Measurements from ENCODE around the gene PRKD2. TPM values are rescaled to one million over a fixed set of nuclear protein-coding genes. Genes with fewer than 3 reads are reported as not detected.
A peak's percentile ranks its signal among the peaks of the same experiment; 100 is the strongest.

PRKD2 gene
- total RNA-seq, 2 donors from 2014 or later, result 82.3 to 100.0 TPM

DNA sequence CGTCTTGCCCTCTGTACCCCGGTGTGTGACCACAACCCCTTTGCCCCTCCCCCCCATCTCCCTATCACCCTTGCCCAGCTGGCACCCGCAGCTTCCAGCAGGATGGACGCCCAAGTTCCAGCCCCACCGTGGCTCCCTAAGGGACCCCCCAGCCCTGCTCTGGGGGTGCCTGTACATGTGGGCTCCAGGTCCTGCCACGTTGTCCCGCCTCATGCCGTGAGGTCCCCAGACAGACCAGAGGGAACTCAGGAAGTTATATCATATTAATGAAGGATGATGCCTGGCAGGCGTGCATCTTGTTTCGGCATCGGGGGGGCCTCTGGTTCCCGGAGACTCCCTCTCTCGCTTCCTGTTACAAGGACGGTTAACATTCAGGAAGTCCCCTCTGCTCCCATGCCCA lies 90.5 kb downstream of the PRKD2 start:
- H3K4me1 Mint-ChIP-seq (ENCODE audit: low read depth in 2 of 2), result peaks cover 0 to 11% of the 10 kb centered on the region in 2 donors
- ATAC-seq (no peak), DNase-seq (ENCODE audit: low spot score) (no peak)
- H3K9me3 Mint-ChIP-seq, result no peaks in the 10 kb centered on the region
- peaks cover 0 to 15% of the 10 kb centered on the region in 2 donors for H3K27me3 Mint-ChIP-seq
- H3K4me3 Mint-ChIP-seq, result no peak overlapping the region
- H3K36me3 Mint-ChIP-seq, result no peaks in the 10 kb centered on the region
- H3K27ac Mint-ChIP-seq, result no peak overlapping the region

DNA sequence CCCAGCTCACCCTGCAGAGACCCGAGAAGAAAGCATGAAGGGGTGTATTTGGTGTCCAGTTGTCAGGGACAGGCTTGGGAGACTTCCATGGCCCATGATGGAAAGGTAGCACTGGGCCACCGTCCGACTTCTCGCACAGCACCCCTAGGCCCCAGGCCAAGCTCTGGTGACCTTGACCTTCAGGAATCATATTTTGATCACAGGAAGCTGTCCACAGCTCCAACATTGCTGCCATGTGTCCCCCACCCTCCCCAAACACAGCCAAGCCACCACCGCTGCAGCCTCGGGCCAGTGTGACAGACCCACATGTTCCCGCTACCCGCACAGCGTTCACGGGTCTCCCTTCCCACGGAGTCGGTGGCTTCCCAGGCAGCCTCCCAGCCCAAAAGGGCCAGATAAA lies 91.2 kb downstream of the PRKD2 start:
- no peaks in the 10 kb centered on the region for H3K36me3 Mint-ChIP-seq
- H3K27ac Mint-ChIP-seq, result no peak overlapping the region
- ATAC-seq, result no peak
- peaks cover 0 to 11% of the 10 kb centered on the region in 2 donors for H3K4me1 Mint-ChIP-seq (ENCODE audit: low read depth in 2 of 2)
- peaks cover 0 to 17% of the 10 kb centered on the region in 2 donors for H3K27me3 Mint-ChIP-seq
- DNase-seq (ENCODE audit: low spot score), result no peak
- no peak overlapping the region for H3K4me3 Mint-ChIP-seq
- H3K9me3 Mint-ChIP-seq, result no peaks in the 10 kb centered on the region

DNA sequence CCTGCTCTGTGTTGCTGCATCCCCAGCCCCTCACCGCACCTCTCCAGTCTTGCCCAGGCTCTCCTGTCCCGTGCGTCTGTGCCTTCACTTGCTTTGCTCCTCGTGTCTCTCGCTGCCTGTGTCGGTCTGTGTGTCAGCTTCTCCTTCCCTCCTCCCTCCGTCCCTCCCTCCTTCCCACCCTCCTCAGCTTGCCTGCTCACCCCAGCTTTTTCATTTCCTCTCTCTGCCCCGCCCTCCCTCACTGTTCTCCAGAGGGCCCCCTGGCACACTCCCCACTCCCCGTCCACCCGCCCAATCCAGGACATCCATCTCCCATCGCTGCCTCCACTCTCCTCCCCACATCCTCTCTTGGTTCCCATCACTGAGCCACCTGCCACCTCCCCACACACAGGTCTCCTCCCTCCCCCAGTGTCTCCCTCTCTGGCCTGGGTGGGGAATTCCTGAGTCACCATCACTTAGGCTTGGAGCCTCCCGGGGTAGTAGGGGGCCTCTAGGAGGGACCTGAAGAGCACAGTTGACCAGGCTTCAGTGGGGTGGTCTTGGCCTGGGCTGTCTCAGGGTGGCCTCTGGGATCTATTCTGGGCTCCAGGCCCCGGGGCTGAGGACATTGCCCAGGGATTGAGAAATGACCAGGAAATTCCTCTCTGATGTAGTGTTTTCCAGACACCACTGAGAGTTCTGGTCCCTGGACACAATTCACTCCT lies 91.8 kb downstream of the PRKD2 start, which contains the start of gene PTGIR:
TSS of gene PTGIR (minus strand) at position 132 of the 704 bp plus-strand sequence. CDS start 864 bp downstream, outside the sequence.
- no peaks in the 10 kb centered on the region for H3K36me3 Mint-ChIP-seq
- peaks cover 0 to 11% of the 10 kb centered on the region in 2 donors for H3K4me1 Mint-ChIP-seq (ENCODE audit: low read depth in 2 of 2)
- H3K27me3 Mint-ChIP-seq, result peaks cover 0 to 17% of the 10 kb centered on the region in 2 donors
- peak within 1 kb of the TSS in 1 of 2 donors; percentile 40 for H3K27ac Mint-ChIP-seq
- DNase-seq (ENCODE audit: low spot score) (no peak), ATAC-seq (peak in 1 of 2 donors; percentile 41)
- H3K9me3 Mint-ChIP-seq, result no peaks in the 10 kb centered on the region
- peak within 1 kb of the TSS; percentile 45 for H3K4me3 Mint-ChIP-seq

Other genes starting within 250 kb of the PRKD2 start
- not detected for gene PNMA8A, start 245.6 kb downstream of the PRKD2 start, total RNA-seq
- not detected for gene PNMA8B, start 221.2 kb downstream of the PRKD2 start, total RNA-seq
- 100 to 1,000 TPM; 305 to 309 TPM for gene CALM3, start 115.8 kb downstream of the PRKD2 start, total RNA-seq
- 1 to 10 TPM in 1 of 2 donors, under 1 TPM in 1; 0.31 to 1.7 TPM for gene PTGIR, start 92.0 kb downstream of the PRKD2 start, total RNA-seq
- 1 to 10 TPM in 1 of 2 donors, not detected in 1; 3.0 TPM for gene GNG8, start 80.9 kb downstream of the PRKD2 start, total RNA-seq
- under 1 TPM in 1 of 2 donors, not detected in 1; 0.36 TPM for gene DACT3, start 55.9 kb downstream of the PRKD2 start, total RNA-seq
- 10 to 100 TPM; 16.4 to 25.4 TPM for gene FKRP, start 28.9 kb upstream of the PRKD2 start, total RNA-seq
- gene STRN4, start 29.3 kb upstream of the PRKD2 start, total RNA-seq, result 100 to 1,000 TPM in 1 of 2 donors, 10 to 100 TPM in 1; 88.9 to 121 TPM
- 100 to 1,000 TPM; 215 to 269 TPM for gene SLC1A5, start 71.5 kb upstream of the PRKD2 start, total RNA-seq
- gene AP2S1, start 133.7 kb upstream of the PRKD2 start, total RNA-seq, result 100 to 1,000 TPM in 1 of 2 donors, 10 to 100 TPM in 1; 94.3 to 130 TPM
- gene ARHGAP35, start 143.9 kb upstream of the PRKD2 start, total RNA-seq, result 10 to 100 TPM; 27.6 to 42.9 TPM

Measured in natural killer cell treated with Interleukin-12 subunit alpha and Interleukin-12 subunit beta and Interleukin-15 and Interleukin-18, amount 100 ng/mL, for 72 hours (primary cell).